Endothelial cell (in vitro differentiated cells): Measurements from ENCODE around the gene ARFGAP1. TPM values are rescaled to one million over a fixed set of nuclear protein-coding genes. Genes with fewer than 3 reads are reported as not detected.
"Not testable (repeated sequence)": the region's sequence is repeated elsewhere in the genome, so short reads cannot be mapped to it uniquely, and the experiment has no call there.

ENCODE experiments used
- DNase-seq: peaks from one replicate; pipeline ENCODE4 v3.0.0; 2021; ENCODE audit warnings: low spot score
- H3K27ac Mint-ChIP-seq: one replicate; pipeline ENCODE4 v1.8.0; 2021; ENCODE audit warnings: mixed read lengths, inconsistent platforms; ENCODE audit not compliant: unreplicated experiment
- H3K27me3 Mint-ChIP-seq: one replicate; pipeline ENCODE4 v1.8.0; 2021; ENCODE audit warnings: mild to moderate bottlenecking, moderate library complexity, mixed read lengths, inconsistent platforms; ENCODE audit not compliant: unreplicated experiment
- H3K36me3 Mint-ChIP-seq: one replicate; pipeline ENCODE4 v1.8.0; 2021; ENCODE audit warnings: mild to moderate bottlenecking, low read depth, mixed read lengths, inconsistent platforms; ENCODE audit not compliant: unreplicated experiment
- H3K4me1 Mint-ChIP-seq: one replicate; pipeline ENCODE4 v1.8.0; 2021; ENCODE audit warnings: mild to moderate bottlenecking, mixed read lengths, inconsistent platforms; ENCODE audit not compliant: unreplicated experiment
- H3K4me3 Mint-ChIP-seq: one replicate; pipeline ENCODE4 v1.8.0; 2021; ENCODE audit warnings: mild to moderate bottlenecking, mixed read lengths, inconsistent platforms; ENCODE audit not compliant: unreplicated experiment
- H3K9me3 Mint-ChIP-seq: one replicate; pipeline ENCODE4 v1.8.0; 2021; ENCODE audit warnings: mixed read lengths, inconsistent platforms; ENCODE audit not compliant: unreplicated experiment
- total RNA-seq: library from RNA; stranded (reverse); fragmentation: NEBNext Ultra II Directional; extraction: Animal tissue kit (Norgen Biotek cat#: 25700); gene quantifications from one replicate; pipeline ENCODE4 v1.2.1, GENCODE V29; 2021; ENCODE audit not compliant: unreplicated experiment
- TF ChIP-seq, protein P1 (sequence below): fragments of 200-600 bp; sonication (generic); IDR thresholded peaks from one replicate; pipeline ENCODE4 v1.5.0; 2021; ENCODE audit warnings: antibody characterized with exemption; ENCODE audit not compliant: unreplicated experiment

ARFGAP1 gene
- total RNA-seq, 1 donor from 2014 or later, result 106 TPM

DNA sequence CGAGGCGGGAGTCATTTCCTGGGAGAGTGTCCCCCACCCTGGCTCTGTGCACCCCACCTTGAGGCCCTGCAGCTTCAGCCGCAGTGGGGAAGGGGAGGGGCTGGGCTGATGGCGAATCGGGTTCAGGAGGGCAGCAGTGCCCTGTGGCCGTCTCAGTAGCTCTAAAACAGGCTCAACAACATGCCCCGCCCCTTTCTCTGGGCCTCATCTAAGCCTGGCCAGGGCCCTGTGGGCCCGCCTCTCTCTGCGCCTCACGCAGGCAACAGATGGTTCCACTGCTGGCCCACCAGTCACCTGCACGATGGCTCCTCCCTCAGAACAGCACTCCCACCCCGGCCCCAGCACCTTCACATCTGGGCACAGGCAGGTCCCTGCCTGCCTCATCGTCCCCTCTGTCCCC, 58.3 kb downstream of the ARFGAP1 start:
- TF ChIP-seq, protein P1, sequence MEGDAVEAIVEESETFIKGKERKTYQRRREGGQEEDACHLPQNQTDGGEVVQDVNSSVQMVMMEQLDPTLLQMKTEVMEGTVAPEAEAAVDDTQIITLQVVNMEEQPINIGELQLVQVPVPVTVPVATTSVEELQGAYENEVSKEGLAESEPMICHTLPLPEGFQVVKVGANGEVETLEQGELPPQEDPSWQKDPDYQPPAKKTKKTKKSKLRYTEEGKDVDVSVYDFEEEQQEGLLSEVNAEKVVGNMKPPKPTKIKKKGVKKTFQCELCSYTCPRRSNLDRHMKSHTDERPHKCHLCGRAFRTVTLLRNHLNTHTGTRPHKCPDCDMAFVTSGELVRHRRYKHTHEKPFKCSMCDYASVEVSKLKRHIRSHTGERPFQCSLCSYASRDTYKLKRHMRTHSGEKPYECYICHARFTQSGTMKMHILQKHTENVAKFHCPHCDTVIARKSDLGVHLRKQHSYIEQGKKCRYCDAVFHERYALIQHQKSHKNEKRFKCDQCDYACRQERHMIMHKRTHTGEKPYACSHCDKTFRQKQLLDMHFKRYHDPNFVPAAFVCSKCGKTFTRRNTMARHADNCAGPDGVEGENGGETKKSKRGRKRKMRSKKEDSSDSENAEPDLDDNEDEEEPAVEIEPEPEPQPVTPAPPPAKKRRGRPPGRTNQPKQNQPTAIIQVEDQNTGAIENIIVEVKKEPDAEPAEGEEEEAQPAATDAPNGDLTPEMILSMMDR, result no peak
- H3K36me3 Mint-ChIP-seq, result peaks cover 4% of the 10 kb centered on the region
- peaks cover 8% of the 10 kb centered on the region for H3K9me3 Mint-ChIP-seq
- H3K27me3 Mint-ChIP-seq, result peaks cover 9% of the 10 kb centered on the region
- no peak overlapping the region for H3K27ac Mint-ChIP-seq
- no peak overlapping the region for H3K4me3 Mint-ChIP-seq
- peaks cover 16% of the 10 kb centered on the region for H3K4me1 Mint-ChIP-seq
- no peak for DNase-seq

DNA sequence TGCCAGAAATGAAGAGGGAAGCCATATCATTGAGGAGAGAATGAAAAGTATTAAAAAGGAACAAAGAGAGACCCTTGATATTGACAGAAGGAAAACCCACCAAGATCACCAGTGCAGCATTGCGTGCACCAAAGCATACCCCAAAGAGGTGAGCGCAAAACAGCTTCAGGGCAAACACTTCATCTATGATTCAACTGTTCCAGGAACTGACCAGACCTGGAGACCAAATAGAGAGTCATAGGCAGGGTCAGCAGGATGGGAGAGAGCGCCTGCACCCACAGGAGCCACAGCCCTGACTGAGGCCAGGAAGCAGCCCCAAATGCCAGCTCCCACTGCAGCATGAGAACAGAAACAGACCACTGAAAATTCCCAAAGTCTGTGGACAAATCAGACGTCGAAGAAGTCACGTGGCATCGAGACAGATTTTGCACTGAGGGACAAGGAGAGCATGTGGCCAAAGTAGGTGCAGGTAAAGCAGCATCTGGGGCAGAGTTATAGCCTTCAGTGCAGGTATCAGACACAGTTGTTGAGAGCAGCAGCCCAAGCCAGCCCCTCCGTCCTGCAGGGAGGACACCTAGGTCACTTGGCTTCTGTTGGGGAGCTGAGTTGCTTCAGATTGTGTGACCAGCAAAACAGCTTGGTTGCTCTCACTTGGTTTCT, 59.3 kb downstream of the ARFGAP1 start:
- TF ChIP-seq, protein P1, result no peak
- no peak overlapping the region for H3K27ac Mint-ChIP-seq
- H3K36me3 Mint-ChIP-seq, result peaks cover 4% of the 10 kb centered on the region
- no peak overlapping the region for H3K4me3 Mint-ChIP-seq
- peaks cover 8% of the 10 kb centered on the region for H3K9me3 Mint-ChIP-seq
- peaks cover 9% of the 10 kb centered on the region for H3K27me3 Mint-ChIP-seq
- peaks cover 23% of the 10 kb centered on the region for H3K4me1 Mint-ChIP-seq
- DNase-seq, result no peak

GRCh38 chr20:63332488-63333240, 60.1 kb downstream of the ARFGAP1 start:
- Mint-ChIP-seq H3K4me3 (no peak overlapping the region), H3K27me3 (peaks cover 9% of the 10 kb centered on the region), H3K9me3 (peaks cover 8% of the 10 kb centered on the region), H3K4me1 (peaks cover 23% of the 10 kb centered on the region), H3K36me3 (no peaks in the 10 kb centered on the region), H3K27ac (no peak overlapping the region)
- no peak for DNase-seq
- TF ChIP-seq, protein P1, result no peak

DNA sequence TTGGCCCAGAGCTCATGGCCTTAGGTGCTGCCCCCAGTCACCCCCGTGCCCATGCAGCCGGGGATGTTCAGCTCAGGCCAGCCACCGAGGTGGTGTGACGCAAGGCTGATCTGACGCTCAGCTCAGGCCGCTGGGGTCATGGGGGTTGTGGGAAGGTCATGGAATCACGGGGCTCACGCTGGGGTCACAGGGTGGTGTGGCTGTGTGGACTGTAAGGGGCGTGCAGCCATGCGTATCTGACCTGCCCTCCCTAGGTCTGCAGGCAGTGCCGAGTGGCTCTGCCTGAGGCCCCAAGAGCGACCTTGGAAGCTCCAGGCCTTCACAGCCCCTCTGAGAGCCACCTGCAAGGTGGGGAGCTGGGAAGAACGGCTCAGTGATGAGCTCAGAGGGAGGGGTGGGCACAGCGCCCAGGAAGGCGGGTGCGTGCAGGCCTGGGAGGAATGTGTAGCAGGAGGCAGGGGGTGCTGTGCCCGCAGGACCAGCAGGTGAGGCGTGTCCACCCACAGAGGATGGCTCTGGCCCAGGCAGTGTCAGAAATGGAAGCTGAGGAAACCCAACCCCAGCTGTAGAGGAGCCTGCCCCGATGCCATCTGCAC, 60.7 kb downstream of the ARFGAP1 start:
- no peak for DNase-seq
- peaks cover 27% of the 10 kb centered on the region for H3K4me1 Mint-ChIP-seq
- no peak overlapping the region for H3K27ac Mint-ChIP-seq
- H3K9me3 Mint-ChIP-seq, result peaks cover 8% of the 10 kb centered on the region
- peak overlapping the region; percentile 68 for H3K4me3 Mint-ChIP-seq
- no peaks in the 10 kb centered on the region for H3K36me3 Mint-ChIP-seq
- peaks cover 9% of the 10 kb centered on the region for H3K27me3 Mint-ChIP-seq
- TF ChIP-seq, protein P1, result no peak

GRCh38 chr20:63334356-63334755, 61.7 kb downstream of the ARFGAP1 start:
- Mint-ChIP-seq H3K9me3 (peaks cover 8% of the 10 kb centered on the region), H3K36me3 (no peaks in the 10 kb centered on the region), H3K4me1 (peaks cover 28% of the 10 kb centered on the region), H3K4me3 (no peak overlapping the region), H3K27me3 (peaks cover 11% of the 10 kb centered on the region), H3K27ac (no peak overlapping the region)
- TF ChIP-seq, protein P1, result no peak
- no peak for DNase-seq

- not testable (repeated sequence) for H3K36me3 Mint-ChIP-seq, H3K27ac Mint-ChIP-seq, H3K4me3 Mint-ChIP-seq, H3K9me3 Mint-ChIP-seq, DNase-seq
- Mint-ChIP-seq H3K4me1 (peaks cover 28% of the 10 kb centered on the region), H3K27me3 (peaks cover 11% of the 10 kb centered on the region)
Measured at GRCh38 chr20:63335060-63335459, 62.4 kb downstream of the ARFGAP1 start.
